ENCODE data around the gene RECK. TPM values are rescaled to one million over a fixed set of nuclear protein-coding genes. Genes with fewer than 3 reads are reported as not detected.

RECK gene
- polyA plus RNA-seq, 1 donor = 9.1 TPM

GRCh38 chr9:36025746-36026145, 11.0 kb upstream of the RECK start:
- Histone ChIP-seq H3K4me1 (ENCODE audit: control insufficient read depth, insufficient read depth, low read length) (no peaks in the 10 kb centered on the region), H3K9me3 (ENCODE audit: control insufficient read depth, low read depth, low read length) (no peaks in the 10 kb centered on the region), H3K27ac (ENCODE audit: low read length) (no peak overlapping the region), H3K36me3 (ENCODE audit: control insufficient read depth, insufficient read depth, low read length) (no peaks in the 10 kb centered on the region), H3K4me3 (ENCODE audit: low read length) (no peak overlapping the region), H3K27me3 (ENCODE audit: control insufficient read depth, insufficient read depth, low read length) (no peaks in the 10 kb centered on the region)
- 100% methylated on average over 2 of the region's 2 CpGs for WGBS (ENCODE audit: insufficient coverage, low lambda C conversion rate)
- no peak for DNase-seq

GRCh38 chr9:36029202-36029601, 7.5 kb upstream of the RECK start:
- Histone ChIP-seq H3K27ac (ENCODE audit: low read length) (no peak overlapping the region), H3K36me3 (ENCODE audit: control insufficient read depth, insufficient read depth, low read length) (no peaks in the 10 kb centered on the region), H3K27me3 (ENCODE audit: control insufficient read depth, insufficient read depth, low read length) (peaks cover 2% of the 10 kb centered on the region), H3K4me1 (ENCODE audit: control insufficient read depth, insufficient read depth, low read length) (no peaks in the 10 kb centered on the region), H3K9me3 (ENCODE audit: control insufficient read depth, low read depth, low read length) (no peaks in the 10 kb centered on the region), H3K4me3 (ENCODE audit: low read length) (no peak overlapping the region)
- no peak for DNase-seq
- WGBS (ENCODE audit: insufficient coverage, low lambda C conversion rate) = 86% methylated on average over 1 of the region's 1 CpG

GRCh38 chr9:36029765-36030528, 6.8 kb upstream of the RECK start:
- Histone ChIP-seq H3K27ac (ENCODE audit: low read length) (no peak overlapping the region), H3K4me1 (ENCODE audit: control insufficient read depth, insufficient read depth, low read length) (no peaks in the 10 kb centered on the region)
- peak in 1 of 2 donors; percentile 22 for DNase-seq

GRCh38 chr9:36030871-36031270, 5.8 kb upstream of the RECK start:
- 80% methylated on average over 1 of the region's 3 CpGs for WGBS (ENCODE audit: insufficient coverage, low lambda C conversion rate)
- Histone ChIP-seq H3K27ac (ENCODE audit: low read length) (no peak overlapping the region), H3K9me3 (ENCODE audit: control insufficient read depth, low read depth, low read length) (no peaks in the 10 kb centered on the region)

More at GRCh38 chr9:36029765-36030528, 6.8 kb upstream of the RECK start:
- Histone ChIP-seq H3K27me3 (ENCODE audit: control insufficient read depth, insufficient read depth, low read length) (peaks cover 2% of the 10 kb centered on the region), H3K9me3 (ENCODE audit: control insufficient read depth, low read depth, low read length) (no peaks in the 10 kb centered on the region), H3K36me3 (ENCODE audit: control insufficient read depth, insufficient read depth, low read length) (no peaks in the 10 kb centered on the region), H3K4me3 (ENCODE audit: low read length) (no peak overlapping the region)
- WGBS (ENCODE audit: insufficient coverage, low lambda C conversion rate) = 76% methylated on average over 2 of the region's 3 CpGs

GRCh38 chr9:36031774-36032555, 4.7 kb upstream of the RECK start:
- no peak overlapping the region for H3K27ac ChIP-seq (ENCODE audit: low read length)
- no peaks in the 10 kb centered on the region for H3K9me3 ChIP-seq (ENCODE audit: control insufficient read depth, low read depth, low read length)
- DNase-seq = no peak
- H3K27me3 ChIP-seq (ENCODE audit: control insufficient read depth, insufficient read depth, low read length) = peaks cover 10% of the 10 kb centered on the region
- peaks cover 3% of the 10 kb centered on the region for H3K4me1 ChIP-seq (ENCODE audit: control insufficient read depth, insufficient read depth, low read length)
- 86% methylated on average over 1 of the region's 6 CpGs for WGBS (ENCODE audit: insufficient coverage, low lambda C conversion rate)
- no peaks in the 10 kb centered on the region for H3K36me3 ChIP-seq (ENCODE audit: control insufficient read depth, insufficient read depth, low read length)
- H3K4me3 ChIP-seq (ENCODE audit: low read length) = no peak overlapping the region

More at GRCh38 chr9:36030871-36031270, 5.8 kb upstream of the RECK start:
- Histone ChIP-seq H3K27me3 (ENCODE audit: control insufficient read depth, insufficient read depth, low read length) (peaks cover 4% of the 10 kb centered on the region), H3K36me3 (ENCODE audit: control insufficient read depth, insufficient read depth, low read length) (no peaks in the 10 kb centered on the region), H3K4me3 (ENCODE audit: low read length) (no peak overlapping the region), H3K4me1 (ENCODE audit: control insufficient read depth, insufficient read depth, low read length) (no peaks in the 10 kb centered on the region)
- DNase-seq = no peak

- H3K36me3 ChIP-seq (ENCODE audit: control insufficient read depth, insufficient read depth, low read length) = no peaks in the 10 kb centered on the region
- H3K27ac ChIP-seq (ENCODE audit: low read length) = no peak overlapping the region
- 100% methylated on average over 1 of the region's 3 CpGs for WGBS (ENCODE audit: insufficient coverage, low lambda C conversion rate)
- no peaks in the 10 kb centered on the region for H3K9me3 ChIP-seq (ENCODE audit: control insufficient read depth, low read depth, low read length)
- no peak for DNase-seq
- H3K4me1 ChIP-seq (ENCODE audit: control insufficient read depth, insufficient read depth, low read length) = peaks cover 3% of the 10 kb centered on the region
- H3K27me3 ChIP-seq (ENCODE audit: control insufficient read depth, insufficient read depth, low read length) = peaks cover 22% of the 10 kb centered on the region
- H3K4me3 ChIP-seq (ENCODE audit: low read length) = no peak overlapping the region
Observed at GRCh38 chr9:36033788-36034187, 2.9 kb upstream of the RECK start.

GRCh38 chr9:36034234-36034633, 2.5 kb upstream of the RECK start:
- H3K4me3 ChIP-seq (ENCODE audit: low read length) = no peak overlapping the region
- no peaks in the 10 kb centered on the region for H3K36me3 ChIP-seq (ENCODE audit: control insufficient read depth, insufficient read depth, low read length)
- no peak overlapping the region for H3K27ac ChIP-seq (ENCODE audit: low read length)
- peaks cover 3% of the 10 kb centered on the region for H3K4me1 ChIP-seq (ENCODE audit: control insufficient read depth, insufficient read depth, low read length)
- no CpG with 5 or more reads among the region's 5 CpGs for WGBS (ENCODE audit: insufficient coverage, low lambda C conversion rate)
- no peaks in the 10 kb centered on the region for H3K9me3 ChIP-seq (ENCODE audit: control insufficient read depth, low read depth, low read length)
- DNase-seq = no peak
- H3K27me3 ChIP-seq (ENCODE audit: control insufficient read depth, insufficient read depth, low read length) = peaks cover 22% of the 10 kb centered on the region

GRCh38 chr9:36035006-36035405, 1.7 kb upstream of the RECK start:
- H3K27me3 ChIP-seq (ENCODE audit: control insufficient read depth, insufficient read depth, low read length) = peaks cover 24% of the 10 kb centered on the region
- H3K36me3 ChIP-seq (ENCODE audit: control insufficient read depth, insufficient read depth, low read length) = no peaks in the 10 kb centered on the region
- H3K4me3 ChIP-seq (ENCODE audit: low read length) = no peak overlapping the region
- H3K27ac ChIP-seq (ENCODE audit: low read length) = no peak overlapping the region
- DNase-seq = no peak
- WGBS (ENCODE audit: insufficient coverage, low lambda C conversion rate) = no CpG with 5 or more reads among the region's 2 CpGs
- H3K4me1 ChIP-seq (ENCODE audit: control insufficient read depth, insufficient read depth, low read length) = peaks cover 3% of the 10 kb centered on the region
- no peaks in the 10 kb centered on the region for H3K9me3 ChIP-seq (ENCODE audit: control insufficient read depth, low read depth, low read length)

- no CpG with 5 or more reads among the region's 20 CpGs for WGBS (ENCODE audit: insufficient coverage, low lambda C conversion rate)
- H3K27me3 ChIP-seq (ENCODE audit: control insufficient read depth, insufficient read depth, low read length) = peaks cover 24% of the 10 kb centered on the region
- H3K27ac ChIP-seq (ENCODE audit: low read length) = no peak overlapping the region
- no peaks in the 10 kb centered on the region for H3K9me3 ChIP-seq (ENCODE audit: control insufficient read depth, low read depth, low read length)
- DNase-seq = no peak
- peaks cover 3% of the 10 kb centered on the region for H3K4me1 ChIP-seq (ENCODE audit: control insufficient read depth, insufficient read depth, low read length)
- H3K4me3 ChIP-seq (ENCODE audit: low read length) = peak overlapping the region; percentile 40
- H3K36me3 ChIP-seq (ENCODE audit: control insufficient read depth, insufficient read depth, low read length) = no peaks in the 10 kb centered on the region
Observed at GRCh38 chr9:36036253-36036779, 397 bp upstream of the RECK start.

GRCh38 chr9:36037549-36038122, 923 bp downstream of the RECK start:
- peak overlapping the region; percentile 63 for H3K4me3 ChIP-seq (ENCODE audit: low read length)
- no peaks in the 10 kb centered on the region for H3K36me3 ChIP-seq (ENCODE audit: control insufficient read depth, insufficient read depth, low read length)
- DNase-seq = peak in 1 of 2 donors; percentile 11
- no peaks in the 10 kb centered on the region for H3K9me3 ChIP-seq (ENCODE audit: control insufficient read depth, low read depth, low read length)
- WGBS (ENCODE audit: insufficient coverage, low lambda C conversion rate) = no CpG with 5 or more reads among the region's 18 CpGs
- H3K27me3 ChIP-seq (ENCODE audit: control insufficient read depth, insufficient read depth, low read length) = peaks cover 22% of the 10 kb centered on the region
- H3K27ac ChIP-seq (ENCODE audit: low read length) = peak overlapping the region; percentile 39
- H3K4me1 ChIP-seq (ENCODE audit: control insufficient read depth, insufficient read depth, low read length) = peaks cover 3% of the 10 kb centered on the region

All from large intestine (tissue), 3 donors.